HCT116 (cell line): ENCODE results near the gene HOXB3. TPM values are rescaled to one million over a fixed set of nuclear protein-coding genes. Genes with fewer than 3 reads are reported as not detected.
A peak's percentile ranks its signal among the peaks of the same experiment; 100 is the strongest.

Source experiments
- ATAC-seq: fragments of 200-7000 bp; cut with Tn5 transposase; 2 replicates; pipeline ENCODE4 v1.9.1; 2020; ENCODE audit warnings: mild to moderate bottlenecking, moderate library complexity
- BruUV-seq: library from RNA; stranded (reverse); fragments of 400-500 nt; replicated peaks from 2 replicates; lab custom pipeline; 2021; lab: Mats Ljungman, UMichigan
- CTCF ChIA-PET: fragments of 300-600 bp; sonication (Branson Sonifier 250); formaldehyde crosslinking; loops from one replicate; lab custom pipeline; 2021; ENCODE audit warnings: antibody characterized with exemption; lab: Charles Lee
- POLR2A ChIA-PET: fragments of 300-600, 350-600 bp; sonication (Branson Sonifier 250); formaldehyde crosslinking; loops from one replicate; lab custom pipeline; 2021; ENCODE audit warnings: antibody characterized with exemption; lab: Charles Lee
- RAD21 ChIA-PET, 2 experiments: fragments of 300-600 bp; sonication (Branson Sonifier 250); formaldehyde crosslinking; loops; one replicate each; lab custom pipeline; 2023; ENCODE audit warnings: low total read pairs in 2 of 2; ENCODE audit not compliant: uncharacterized antibody in 2 of 2, unreplicated experiment in 2 of 2, low non-redundant PET in 1 of 2; lab: Charles Lee
- DNase-seq: peaks from one replicate; pipeline ENCODE4 v3.0.0-alpha.2; 2010; ENCODE audit warnings: low read depth, low spot score
- H2AFZ ChIP-seq: fragments of 200-600 bp; shearing (Covaris generic), sonication (generic); 2 replicates; pipeline ENCODE4 v1.6.1; 2017; ENCODE audit warnings: low read depth, mixed run types, mixed read lengths, antibody characterized with exemption, low read length; ENCODE audit not compliant: poor library complexity, severe bottlenecking
- H3K27ac ChIP-seq: 2 replicates; pipeline ENCODE4 v1.5.1; 2012; ENCODE audit warnings: low read depth, low read length
- H3K27me3 ChIP-seq: fragments of 200-600 bp; sonication (generic); 2 replicates; pipeline ENCODE4 v1.6.1; 2016; ENCODE audit warnings: mixed run types, low read length, mixed read lengths; ENCODE audit not compliant: insufficient read depth
- H3K36me3 ChIP-seq, 2 experiments: fragments of 200-500 bp in 1 of 2; fragments of 200-600 bp in 1 of 2; sonication (Bioruptor generic) in 1 of 2; sonication (generic) in 1 of 2; 2 replicates each; pipeline versions ENCODE4 v1.5.1 to v1.6.1; 2014 to 2016; ENCODE audit warnings: low read length in 2 of 2, inconsistent platforms in 1 of 2, mixed read lengths in 1 of 2, mixed run types in 1 of 2; ENCODE audit not compliant: insufficient read depth in 2 of 2, control insufficient read depth in 1 of 2
- H3K4me1 ChIP-seq, 2 experiments: fragments of 200-600 bp in 1 of 2; sonication (generic) in 1 of 2; 2 replicates each; pipeline versions ENCODE4 v1.5.1 to v1.6.1; 2012 to 2017; ENCODE audit warnings: low read length in 2 of 2, inconsistent platforms in 1 of 2, mild to moderate bottlenecking in 1 of 2, mixed read lengths in 1 of 2, mixed run types in 1 of 2, moderate library complexity in 1 of 2; ENCODE audit not compliant: insufficient read depth in 2 of 2, control insufficient read depth in 1 of 2
- H3K4me2 ChIP-seq: fragments of 200-600 bp; sonication (generic); 2 replicates; pipeline ENCODE4 v1.6.1; 2017; ENCODE audit warnings: mixed run types, low read length, mixed read lengths
- H3K4me3 ChIP-seq, 2 experiments: fragments of 200-600 bp in 1 of 2; sonication (generic) in 1 of 2; replicated peaks in 1 of 2; 2 replicates each; pipeline ENCODE4 v1.5.1; 2011 to 2016; ENCODE audit warnings: low read length in 2 of 2, control low read depth in 1 of 2, low read depth in 1 of 2, mild to moderate bottlenecking in 1 of 2, mixed read lengths in 1 of 2, mixed run types in 1 of 2
- H3K79me2 ChIP-seq: fragments of 200-600 bp; sonication (generic); 2 replicates; pipeline ENCODE4 v1.6.1; 2017; ENCODE audit warnings: mild to moderate bottlenecking, mixed run types, low read length, moderate library complexity, mixed read lengths; ENCODE audit not compliant: insufficient read depth
- H3K9ac ChIP-seq: fragments of 200-600 bp; sonication (generic); 2 replicates; pipeline ENCODE4 v1.6.1; 2016; ENCODE audit warnings: low read length, mixed read lengths
- H3K9me2 ChIP-seq: fragments of 200-600 bp; sonication (generic), shearing (Covaris generic); 2 replicates; pipeline ENCODE4 v1.6.1; 2017; ENCODE audit warnings: mixed run types, mild to moderate bottlenecking, moderate library complexity; ENCODE audit not compliant: insufficient read depth
- H3K9me3 ChIP-seq, 2 experiments: fragments of 200-500 bp in 1 of 2; fragments of 200-600 bp in 1 of 2; sonication (Bioruptor generic) in 1 of 2; sonication (generic) in 1 of 2; 2 replicates each; pipeline ENCODE4 v1.6.1; 2014 to 2017; ENCODE audit warnings: low read length in 2 of 2, mixed read lengths in 2 of 2, inconsistent platforms in 1 of 2, low read depth in 1 of 2, mild to moderate bottlenecking in 1 of 2, mixed run types in 1 of 2, moderate library complexity in 1 of 2; ENCODE audit not compliant: control insufficient read depth in 1 of 2, insufficient read depth in 1 of 2
- H4K20me1 ChIP-seq: fragments of 200-600 bp; sonication (generic), shearing (Covaris generic); 2 replicates; pipeline ENCODE4 v1.6.1; 2017; ENCODE audit warnings: mixed run types, mild to moderate bottlenecking, moderate library complexity; ENCODE audit not compliant: insufficient read depth
- CBX3 ChIP-seq: IDR thresholded peaks from 2 replicates; pipeline ENCODE4 v1.6.1; 2012; ENCODE audit warnings: low read depth
- CEBPB ChIP-seq: IDR thresholded peaks from 2 replicates; pipeline ENCODE4 v1.6.1; 2012; ENCODE audit warnings: low read depth
- CTCF ChIP-seq, 3 experiments: fragments of 200-600 bp in 1 of 3; sonication (generic) in 1 of 3; IDR thresholded peaks in 2 of 3; conservative IDR thresholded peaks in 1 of 3; 2 replicates each; pipeline ENCODE4 v1.5.1; 2012 to 2017; ENCODE audit warnings: low read depth in 2 of 3, low read length in 2 of 3, antibody characterized with exemption in 1 of 3, borderline replicate concordance in 1 of 3, control low read depth in 1 of 3, mild to moderate bottlenecking in 1 of 3, mixed read lengths in 1 of 3, mixed run types in 1 of 3, moderate library complexity in 1 of 3; ENCODE audit not compliant: insufficient read depth in 1 of 3
- ELF1 ChIP-seq: IDR thresholded peaks from 2 replicates; pipeline ENCODE4 v1.6.1; 2012; ENCODE audit warnings: low read depth, borderline replicate concordance
- EZH2phosphoT487 ChIP-seq: fragments of 200-600 bp; IDR thresholded peaks from 2 replicates; pipeline ENCODE4 v1.6.1; 2018; ENCODE audit warnings: antibody characterized with exemption, borderline replicate concordance
- FOSL1 ChIP-seq: IDR thresholded peaks from 2 replicates; pipeline ENCODE4 v1.6.1; 2012; ENCODE audit warnings: low read depth
- JUND ChIP-seq: IDR thresholded peaks from 2 replicates; pipeline ENCODE4 v1.6.1; 2012
- POLR2A ChIP-seq: IDR thresholded peaks from 2 replicates; pipeline ENCODE4 v1.7.0; 2011; ENCODE audit warnings: borderline replicate concordance; ENCODE audit not compliant: insufficient read depth, insufficient read length; ENCODE audit errors: extremely low read depth
- SP1 ChIP-seq: IDR thresholded peaks from 2 replicates; pipeline ENCODE4 v1.6.1; 2012; ENCODE audit warnings: low read depth
- TCF7L2 ChIP-seq: IDR thresholded peaks from 2 replicates; pipeline ENCODE4 v1.7.0; 2011; ENCODE audit warnings: borderline replicate concordance, inconsistent platforms; ENCODE audit not compliant: insufficient read depth, insufficient read length; ENCODE audit errors: extremely low read depth
- ZNF274 ChIP-seq: fragments of 200-500 bp; sonication (Bioruptor generic); IDR thresholded peaks from 2 replicates; pipeline ENCODE4 v1.6.1; 2014; ENCODE audit warnings: mild to moderate bottlenecking, low read depth, low read length, inconsistent platforms
- intact Hi-C: fragments of 100-400 bp; cut with micrococcal nuclease; formaldehyde crosslinking; loops from 2 replicates; pipeline ENCODE4 v1.10.0; 2022
- total RNA-seq: library from RNA; stranded (reverse); gene quantifications from one replicate; pipeline ENCODE4 v1.2.1, GENCODE V29; 2021; ENCODE audit not compliant: unreplicated experiment
- TF ChIP-seq, protein P1 (sequence below): IDR thresholded peaks from 2 replicates; pipeline ENCODE4 v1.6.1; 2012; ENCODE audit warnings: low read depth
- TF ChIP-seq, protein P2 (sequence below): IDR thresholded peaks from 2 replicates; pipeline ENCODE4 v1.6.1; 2011; ENCODE audit warnings: mild to moderate bottlenecking, low read length, moderate library complexity; ENCODE audit not compliant: insufficient replicate concordance; ENCODE audit errors: extremely low read depth

Gene HOXB3
- total RNA-seq, 1 experiment from 2014 or later, result 19.8 TPM

DNA sequence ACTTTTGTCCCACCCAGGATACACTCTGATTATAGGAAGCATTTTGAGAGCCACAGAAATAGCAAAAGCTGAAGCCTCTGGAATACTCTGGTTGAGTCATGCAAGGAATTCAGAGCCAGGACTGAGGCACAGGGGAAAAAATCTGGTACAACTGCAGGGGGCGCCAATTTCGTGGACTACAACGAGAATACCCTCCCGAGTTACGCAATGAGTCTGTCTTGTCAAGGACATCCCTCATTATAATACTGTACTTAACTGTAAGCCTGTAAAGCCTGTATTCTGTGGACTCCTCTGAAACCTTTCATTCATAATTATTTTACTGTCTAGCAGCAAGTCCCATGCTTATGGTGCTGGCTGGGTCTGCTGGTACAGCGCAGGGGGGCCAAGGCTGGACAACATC, 67.0 kb downstream of the HOXB3 start:
- Histone ChIP-seq H4K20me1 (no peaks in the 10 kb centered on the region), H3K9me2 (no peaks in the 10 kb centered on the region), H3K9ac (no peak overlapping the region), H3K27ac (no peak overlapping the region), H3K4me2 (no peak overlapping the region), H3K4me3 (no peak overlapping the region), H2AFZ (no peak overlapping the region), H3K9me3 (no peaks in the 10 kb centered on the region), H3K4me1 (peaks cover 3 to 12% of the 10 kb centered on the region in 2 experiments; a peak in 3 of 4 replicates), H3K79me2 (no peaks in the 10 kb centered on the region), H3K27me3 (no peaks in the 10 kb centered on the region), H3K36me3 (no peaks in the 10 kb centered on the region)
- intact Hi-C loops, result no loop called here
- no peak for DNase-seq
- no TSS peak for BruUV-seq
- ChIA-PET POLR2A (interaction anchor here (1.2 kb wide), 1 partner anchor 9 kb away, joined by 3 read pairs; no protein-coding TSS in a partner anchor), CTCF (interaction anchor here (1.0 to 1.7 kb wide), 3 partner anchors 10 to 24 kb away, joined by 3 to 4 read pairs (median 3); no protein-coding TSS in a partner anchor), RAD21 (no interaction called here)
- TF ChIP-seq CEBPB (peak; percentile 70), ELF1 (no peak), FOSL1 (no peak), SP1 (no peak), CTCF (IDR thresholded peaks at IDR 0.05 in 2 of 3, conservative IDR thresholded peaks at IDR 0.05 in 1 of 3; ENCODE audit: borderline replicate concordance in 1 of 3, insufficient read depth in 1 of 3, low read depth in 2 of 3, low read length in 2 of 3) (peak in 2 of 3 experiments; percentile 40 to 73; a peak in 4 of 6 replicates), JUND (no peak), TCF7L2 (no peak), POLR2A (no peak), CBX3 (peak; percentile 67), ZNF274 (no peak), EZH2phosphoT487 (no peak)
- TF ChIP-seq, protein P1, sequence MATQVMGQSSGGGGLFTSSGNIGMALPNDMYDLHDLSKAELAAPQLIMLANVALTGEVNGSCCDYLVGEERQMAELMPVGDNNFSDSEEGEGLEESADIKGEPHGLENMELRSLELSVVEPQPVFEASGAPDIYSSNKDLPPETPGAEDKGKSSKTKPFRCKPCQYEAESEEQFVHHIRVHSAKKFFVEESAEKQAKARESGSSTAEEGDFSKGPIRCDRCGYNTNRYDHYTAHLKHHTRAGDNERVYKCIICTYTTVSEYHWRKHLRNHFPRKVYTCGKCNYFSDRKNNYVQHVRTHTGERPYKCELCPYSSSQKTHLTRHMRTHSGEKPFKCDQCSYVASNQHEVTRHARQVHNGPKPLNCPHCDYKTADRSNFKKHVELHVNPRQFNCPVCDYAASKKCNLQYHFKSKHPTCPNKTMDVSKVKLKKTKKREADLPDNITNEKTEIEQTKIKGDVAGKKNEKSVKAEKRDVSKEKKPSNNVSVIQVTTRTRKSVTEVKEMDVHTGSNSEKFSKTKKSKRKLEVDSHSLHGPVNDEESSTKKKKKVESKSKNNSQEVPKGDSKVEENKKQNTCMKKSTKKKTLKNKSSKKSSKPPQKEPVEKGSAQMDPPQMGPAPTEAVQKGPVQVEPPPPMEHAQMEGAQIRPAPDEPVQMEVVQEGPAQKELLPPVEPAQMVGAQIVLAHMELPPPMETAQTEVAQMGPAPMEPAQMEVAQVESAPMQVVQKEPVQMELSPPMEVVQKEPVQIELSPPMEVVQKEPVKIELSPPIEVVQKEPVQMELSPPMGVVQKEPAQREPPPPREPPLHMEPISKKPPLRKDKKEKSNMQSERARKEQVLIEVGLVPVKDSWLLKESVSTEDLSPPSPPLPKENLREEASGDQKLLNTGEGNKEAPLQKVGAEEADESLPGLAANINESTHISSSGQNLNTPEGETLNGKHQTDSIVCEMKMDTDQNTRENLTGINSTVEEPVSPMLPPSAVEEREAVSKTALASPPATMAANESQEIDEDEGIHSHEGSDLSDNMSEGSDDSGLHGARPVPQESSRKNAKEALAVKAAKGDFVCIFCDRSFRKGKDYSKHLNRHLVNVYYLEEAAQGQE, result no peak
- TF ChIP-seq, protein P2, sequence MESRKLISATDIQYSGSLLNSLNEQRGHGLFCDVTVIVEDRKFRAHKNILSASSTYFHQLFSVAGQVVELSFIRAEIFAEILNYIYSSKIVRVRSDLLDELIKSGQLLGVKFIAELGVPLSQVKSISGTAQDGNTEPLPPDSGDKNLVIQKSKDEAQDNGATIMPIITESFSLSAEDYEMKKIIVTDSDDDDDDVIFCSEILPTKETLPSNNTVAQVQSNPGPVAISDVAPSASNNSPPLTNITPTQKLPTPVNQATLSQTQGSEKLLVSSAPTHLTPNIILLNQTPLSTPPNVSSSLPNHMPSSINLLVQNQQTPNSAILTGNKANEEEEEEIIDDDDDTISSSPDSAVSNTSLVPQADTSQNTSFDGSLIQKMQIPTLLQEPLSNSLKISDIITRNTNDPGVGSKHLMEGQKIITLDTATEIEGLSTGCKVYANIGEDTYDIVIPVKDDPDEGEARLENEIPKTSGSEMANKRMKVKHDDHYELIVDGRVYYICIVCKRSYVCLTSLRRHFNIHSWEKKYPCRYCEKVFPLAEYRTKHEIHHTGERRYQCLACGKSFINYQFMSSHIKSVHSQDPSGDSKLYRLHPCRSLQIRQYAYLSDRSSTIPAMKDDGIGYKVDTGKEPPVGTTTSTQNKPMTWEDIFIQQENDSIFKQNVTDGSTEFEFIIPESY, result no peak
- ATAC-seq, result 0 out of 2 replicates have a peak, but pooled peaks have one; percentile 43
